Thyroid gland (tissue), 4 donors: ENCODE results near the gene RBM23.

Source experiments
- CTCF ChIP-seq, 6 experiments: fragments of 200-600 bp in 3 of 6; fragments of 450-650 bp in 3 of 6; sonication (generic) in 3 of 6; IDR thresholded peaks; one replicate each; pipeline ENCODE4 v1.5.1; 2016 to 2019; ENCODE audit warnings: antibody characterized with exemption in 6 of 6, mild to moderate bottlenecking in 2 of 6, inconsistent platforms in 1 of 6, moderate library complexity in 1 of 6
- POLR2A ChIP-seq, 2 donors: fragments of 450-650 bp; IDR thresholded peaks; one replicate each; pipeline ENCODE4 v1.6.1; 2017; ENCODE audit warnings: antibody characterized with exemption in 2 of 2, mild to moderate bottlenecking in 2 of 2, moderate library complexity in 1 of 2

- TF ChIP-seq CTCF (IDR thresholded peaks at IDR 0.05) (no peak), POLR2A (IDR thresholded peaks at IDR 0.05) (no peak)
Measured at GRCh38 chr14:22935156-22935555, 16.2 kb upstream of the RBM23 start.
